ENCODE results near the gene ASB17.
"Not testable (repeated sequence)": the region's sequence is repeated elsewhere in the genome, so short reads cannot be mapped to it uniquely, and the experiment has no call there.

Gene ASB17, protein sequence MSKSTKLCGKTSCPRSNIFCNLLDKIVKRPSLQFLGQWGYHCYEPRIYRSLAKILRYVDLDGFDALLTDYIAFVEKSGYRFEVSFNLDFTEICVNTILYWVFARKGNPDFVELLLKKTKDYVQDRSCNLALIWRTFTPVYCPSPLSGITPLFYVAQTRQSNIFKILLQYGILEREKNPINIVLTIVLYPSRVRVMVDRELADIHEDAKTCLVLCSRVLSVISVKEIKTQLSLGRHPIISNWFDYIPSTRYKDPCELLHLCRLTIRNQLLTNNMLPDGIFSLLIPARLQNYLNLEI

DNA sequence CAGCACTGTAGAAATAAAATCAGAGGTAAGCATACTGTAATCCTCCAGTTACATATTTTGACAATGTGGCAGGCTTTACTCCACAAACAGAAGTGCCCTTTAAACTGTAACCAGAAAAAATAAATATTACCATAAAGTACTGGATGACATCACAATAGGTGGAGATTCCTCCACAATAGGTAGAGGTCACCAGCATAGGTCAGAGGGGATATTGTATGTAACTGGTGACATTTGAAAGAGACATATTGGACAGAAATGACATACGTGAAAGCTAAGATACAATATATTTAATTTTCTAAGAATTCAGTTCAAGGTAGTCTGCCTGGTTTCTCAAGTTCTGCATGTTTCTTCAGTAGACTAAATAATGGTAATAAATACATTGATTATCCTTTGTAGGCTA lies at the start of gene ASB17:
Gene ASB17 (minus strand): TSS at position 101 of the 400 bp plus-strand sequence. CDS start 113 bp downstream, outside the sequence.
- DNase-seq (ENCODE audit: low read depth in 2 of 2, low spot score in 1 of 2), result no peak

DNA sequence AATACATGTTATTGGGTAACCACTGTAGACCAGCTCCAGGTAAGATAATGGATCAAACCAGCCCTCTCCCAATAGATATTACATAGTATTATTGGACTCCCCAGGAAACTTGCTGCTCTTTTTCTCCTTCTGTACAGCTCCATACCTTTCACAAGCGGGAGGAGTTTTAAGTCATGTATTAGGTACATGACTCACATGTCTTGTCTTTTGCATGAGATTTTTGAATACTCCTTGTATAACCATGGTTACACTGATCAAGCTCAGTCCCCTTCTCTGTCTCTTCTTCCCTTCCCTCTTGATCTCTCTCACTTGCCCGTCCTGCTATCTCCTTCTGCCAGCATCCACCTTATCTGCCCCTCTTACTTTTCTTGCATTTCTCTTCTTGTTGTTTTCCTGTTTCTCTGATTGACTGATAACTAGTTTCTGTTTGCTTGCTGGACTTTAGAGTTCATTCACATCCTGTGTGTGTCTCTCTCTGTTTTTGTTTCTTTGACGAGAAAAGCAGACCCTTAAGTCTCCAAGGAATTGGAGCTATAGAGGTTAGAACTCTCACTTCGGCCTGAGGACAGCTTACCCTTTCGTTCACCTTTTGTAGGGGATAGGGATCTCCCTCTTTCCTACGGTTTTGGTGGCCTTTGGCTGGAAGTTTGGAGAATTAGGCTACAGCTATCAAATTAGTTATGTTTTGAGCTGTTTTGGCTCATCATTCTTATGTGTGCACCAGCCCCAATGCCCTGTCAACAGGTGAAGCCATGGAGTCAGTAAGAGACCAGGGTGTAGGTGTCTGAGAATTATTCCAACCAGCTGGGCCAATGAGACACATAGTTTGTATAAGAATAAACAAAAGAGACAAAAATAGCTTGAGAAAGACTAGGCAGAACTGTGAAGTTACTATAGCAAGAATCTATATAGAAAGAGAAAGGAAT lies 49.0 kb upstream of the ASB17 start:
- no peak for DNase-seq (ENCODE audit: low read depth in 2 of 2, low spot score in 1 of 2)

DNA sequence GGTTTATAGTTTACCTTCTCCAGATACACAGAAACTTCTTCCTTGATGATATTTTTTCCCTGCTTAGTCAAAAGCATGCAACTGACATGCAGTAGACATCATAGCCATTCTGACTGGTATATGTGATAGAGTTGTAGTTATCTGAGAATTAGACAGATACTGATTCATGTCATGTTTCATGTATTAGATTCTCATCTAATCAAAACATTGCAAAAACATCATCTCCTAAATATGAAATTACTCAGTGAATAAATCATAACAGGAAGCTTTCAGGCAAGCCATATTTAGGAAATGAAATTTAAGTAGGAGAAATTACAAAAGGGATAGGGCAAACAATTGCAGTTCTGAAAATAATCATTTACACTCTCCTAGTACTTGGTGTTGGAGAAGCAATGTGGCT lies 38.4 kb upstream of the ASB17 start:
- DNase-seq (ENCODE audit: low read depth in 2 of 2, low spot score in 1 of 2), result no peak

DNA sequence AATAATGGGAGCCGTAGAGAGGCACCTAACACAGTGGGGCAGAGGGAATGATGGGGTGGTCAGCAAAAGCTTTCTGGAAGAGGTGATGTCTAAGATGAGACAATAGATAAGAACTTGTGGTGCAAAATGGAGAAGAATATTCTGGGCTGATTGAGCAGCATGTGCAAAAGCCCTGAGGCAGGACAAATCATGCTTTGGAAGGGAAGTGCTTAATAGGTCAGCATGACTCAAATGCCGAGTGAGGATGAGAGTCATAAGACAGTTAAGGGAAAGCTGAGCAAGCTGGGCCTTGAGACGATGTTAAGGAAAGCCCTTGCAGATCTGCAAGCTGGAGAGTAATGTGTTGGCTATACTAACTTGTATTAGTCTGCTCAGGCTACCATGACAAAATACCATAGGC lies 37.3 kb upstream of the ASB17 start:
- no peak for DNase-seq (ENCODE audit: low read depth in 2 of 2, low spot score in 1 of 2)

DNA sequence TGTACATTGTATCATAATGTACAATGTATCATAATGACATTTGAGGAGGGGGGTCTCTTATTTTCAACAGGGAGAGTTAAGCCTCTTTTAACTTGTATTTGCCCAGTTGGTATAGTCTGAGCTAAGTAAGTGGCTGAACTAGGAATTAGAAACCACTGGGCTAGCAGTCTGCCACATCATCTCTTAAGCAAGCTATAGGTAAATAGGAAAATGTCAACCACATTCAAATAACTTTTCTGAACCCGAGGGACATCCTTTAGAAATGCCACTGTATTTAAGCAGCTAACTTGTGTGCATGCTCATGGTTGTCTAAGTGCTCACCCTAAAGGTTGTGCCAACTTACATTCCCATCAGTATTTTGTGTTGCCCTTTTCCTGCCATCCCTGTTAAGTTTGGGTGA lies 35.5 kb upstream of the ASB17 start:
- no peak for DNase-seq (ENCODE audit: low read depth in 2 of 2, low spot score in 1 of 2)

DNA sequence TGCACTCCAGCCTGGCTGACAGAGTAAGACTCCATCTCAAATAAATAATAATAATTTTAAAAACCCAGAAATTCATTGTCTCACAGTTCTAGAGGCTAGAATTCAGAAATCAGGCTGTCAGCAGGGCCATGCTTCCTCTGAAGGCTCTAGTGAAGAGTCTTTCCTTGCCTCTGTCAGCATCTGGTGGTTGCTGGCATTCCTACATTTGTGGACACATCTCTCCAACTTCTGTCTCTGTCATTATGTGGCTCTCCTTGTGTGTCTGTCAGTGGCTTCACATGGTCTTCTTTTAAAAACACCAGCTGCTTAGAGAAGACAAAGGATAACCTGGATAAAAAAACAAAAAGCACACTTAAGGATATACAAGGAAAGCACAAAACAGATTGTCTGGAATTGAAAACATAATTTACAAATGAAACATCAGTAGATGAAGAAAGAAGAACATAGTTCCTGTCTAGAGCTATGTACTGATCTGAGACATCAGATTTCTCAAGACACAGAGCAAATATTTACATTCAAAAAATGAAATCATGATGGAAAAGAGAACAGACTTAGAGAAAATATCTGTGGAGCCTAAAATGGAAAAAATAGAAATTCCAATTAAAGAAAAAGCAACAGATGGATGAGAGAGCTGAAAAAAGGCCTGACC lies 32.7 kb upstream of the ASB17 start:
- no peak for DNase-seq (ENCODE audit: low read depth in 2 of 2, low spot score in 1 of 2)

DNA sequence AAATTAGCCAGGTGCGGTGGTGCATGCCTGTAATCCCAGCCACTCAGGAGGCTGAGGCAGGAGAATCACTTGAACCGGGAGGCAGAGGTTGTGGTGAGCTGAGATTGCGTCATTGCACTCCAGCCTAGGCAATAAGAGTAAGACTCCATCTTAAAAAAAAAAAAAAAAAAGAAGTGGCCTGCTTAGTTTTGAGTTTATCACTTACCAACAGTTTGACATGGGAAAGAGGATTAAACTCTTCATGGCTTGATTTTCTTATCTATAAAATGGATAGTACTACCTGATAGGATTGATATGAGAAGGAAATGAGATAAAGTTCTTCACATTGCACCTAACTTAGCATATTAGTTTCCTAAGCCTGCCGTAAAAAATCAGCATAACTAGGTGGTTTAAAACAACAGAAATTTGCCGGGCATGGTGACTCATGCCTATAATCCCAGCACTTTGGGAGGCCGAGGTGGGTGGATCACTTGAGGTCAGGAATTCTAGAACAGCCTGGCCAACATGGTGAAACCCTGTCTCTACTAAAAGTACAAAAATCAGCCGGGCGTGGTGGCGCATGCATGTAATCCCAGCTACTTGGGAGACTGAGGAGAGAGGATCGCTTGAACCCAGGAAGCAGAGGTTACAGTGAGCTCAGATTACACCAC lies 32.0 kb upstream of the ASB17 start:
- not testable (repeated sequence) for DNase-seq (ENCODE audit: low read depth in 2 of 2, low spot score in 1 of 2)

DNA sequence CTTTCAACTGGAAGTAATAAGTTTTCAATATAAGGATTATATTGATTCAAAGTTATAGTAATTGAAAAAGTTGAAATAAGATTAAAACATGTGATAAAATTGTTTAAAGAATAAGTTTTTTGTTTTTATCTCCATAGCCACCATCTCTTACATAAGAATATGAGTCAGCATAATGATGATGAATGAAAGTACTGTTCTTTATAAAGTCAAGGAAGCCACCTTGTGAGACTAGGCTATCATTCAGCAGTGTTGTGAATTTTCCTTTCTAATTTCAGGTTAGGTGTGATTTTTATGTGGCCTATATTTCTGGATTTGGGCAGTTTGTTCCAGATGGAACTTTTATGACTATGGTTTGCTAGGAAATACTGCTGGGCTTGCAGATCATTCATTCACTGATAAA lies 22.4 kb upstream of the ASB17 start:
- no peak for DNase-seq (ENCODE audit: low read depth in 2 of 2, low spot score in 1 of 2)

DNA sequence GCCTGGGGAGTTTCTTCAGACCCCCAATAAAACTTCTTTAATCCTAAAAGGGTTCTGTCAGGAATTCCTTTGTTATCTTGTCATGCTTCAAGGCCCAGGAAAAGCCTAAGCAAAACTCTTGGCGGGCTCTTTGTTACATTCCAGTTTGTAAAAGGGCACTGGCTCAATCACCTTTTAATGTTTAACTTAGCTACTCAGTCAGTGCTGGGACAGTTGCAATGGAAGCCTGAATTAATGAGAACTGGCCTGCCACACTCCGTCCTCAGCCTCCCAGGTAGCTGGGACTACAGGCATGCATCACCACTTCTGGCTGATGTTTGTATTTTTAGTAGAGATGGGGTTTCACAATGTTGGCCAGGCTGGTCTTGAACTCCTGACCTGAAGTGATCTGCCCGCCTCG lies 21.3 kb upstream of the ASB17 start:
- no peak for DNase-seq (ENCODE audit: low read depth in 2 of 2, low spot score in 1 of 2)

DNA sequence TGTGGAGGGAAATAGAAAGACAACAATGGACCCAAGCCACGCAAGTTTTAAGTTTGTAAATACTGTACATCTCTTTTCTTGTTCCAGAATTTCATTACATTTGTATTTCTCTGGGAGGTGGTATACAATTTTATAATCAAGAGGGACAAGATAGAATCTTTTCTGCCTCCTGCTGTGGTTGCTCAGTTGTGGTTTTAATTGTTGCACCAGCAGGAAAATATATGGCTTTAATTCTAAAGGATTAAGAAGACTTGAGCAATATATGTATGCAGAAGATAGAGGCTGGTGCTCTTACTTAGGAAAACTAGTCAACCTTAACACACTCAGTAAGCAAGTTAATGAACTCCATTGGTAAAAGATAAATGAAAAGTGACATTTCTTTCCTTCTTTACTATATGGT lies 19.8 kb upstream of the ASB17 start:
- DNase-seq (ENCODE audit: low read depth in 2 of 2, low spot score in 1 of 2), result no peak

DNA sequence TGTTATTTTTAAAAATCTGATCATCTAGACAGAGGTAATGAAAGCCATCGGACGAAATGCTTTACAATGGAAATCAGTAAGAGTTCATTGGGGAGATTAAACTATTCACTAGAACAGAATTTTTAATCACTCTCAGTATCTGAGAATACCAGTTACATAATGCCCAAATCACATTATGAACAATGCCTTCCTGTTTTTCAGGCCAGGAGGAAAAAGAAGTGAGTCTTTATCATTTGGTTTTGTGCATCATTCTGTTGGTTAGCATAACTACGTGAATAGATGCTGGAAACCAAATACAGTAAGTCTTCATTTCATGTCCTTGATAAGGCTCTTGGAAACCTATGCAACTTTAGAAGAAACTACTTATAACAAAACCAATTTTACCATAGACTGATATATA lies 18.0 kb upstream of the ASB17 start:
- DNase-seq (ENCODE audit: low read depth in 2 of 2, low spot score in 1 of 2), result no peak

DNA sequence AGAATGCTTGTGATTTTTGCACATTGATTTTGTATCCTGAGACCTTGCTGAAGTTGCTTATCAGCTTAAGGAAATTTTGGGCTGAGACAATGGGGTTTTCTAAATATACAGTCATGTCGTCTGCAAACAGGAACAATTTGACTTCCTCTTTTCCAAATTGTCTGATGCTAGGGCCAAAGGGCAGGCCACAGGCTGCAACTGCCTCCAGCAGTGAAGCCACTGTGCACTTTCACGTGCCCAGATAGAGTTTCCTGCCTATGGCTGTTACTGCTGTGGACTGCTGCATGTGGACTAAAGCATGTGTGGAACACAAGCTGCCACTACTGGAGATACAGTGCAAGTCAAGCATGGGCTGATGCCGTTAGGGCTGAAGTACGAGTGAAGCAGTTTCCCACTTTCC lies 10.8 kb upstream of the ASB17 start:
- not testable (repeated sequence) for DNase-seq (ENCODE audit: low read depth in 2 of 2, low spot score in 1 of 2)

DNA sequence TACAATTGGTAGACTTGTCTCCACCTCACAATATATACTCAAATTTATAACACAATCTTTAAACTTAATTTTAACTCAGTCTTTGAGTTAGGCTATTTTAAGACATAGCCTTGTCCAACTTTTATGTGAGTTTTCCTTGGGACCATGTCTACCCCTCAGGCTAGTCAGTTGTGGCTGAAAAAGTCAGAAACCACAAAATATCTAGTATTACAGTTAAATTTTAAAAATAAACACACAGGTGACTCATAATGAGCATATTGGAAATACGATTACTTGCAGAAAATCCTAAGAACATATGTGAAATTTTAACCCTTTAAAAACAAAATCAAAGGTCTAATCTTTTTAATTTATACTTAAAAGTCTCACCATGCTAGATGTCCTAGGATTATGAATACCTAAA lies 4.8 kb upstream of the ASB17 start:
- DNase-seq (ENCODE audit: low read depth in 2 of 2, low spot score in 1 of 2), result no peak

DNA sequence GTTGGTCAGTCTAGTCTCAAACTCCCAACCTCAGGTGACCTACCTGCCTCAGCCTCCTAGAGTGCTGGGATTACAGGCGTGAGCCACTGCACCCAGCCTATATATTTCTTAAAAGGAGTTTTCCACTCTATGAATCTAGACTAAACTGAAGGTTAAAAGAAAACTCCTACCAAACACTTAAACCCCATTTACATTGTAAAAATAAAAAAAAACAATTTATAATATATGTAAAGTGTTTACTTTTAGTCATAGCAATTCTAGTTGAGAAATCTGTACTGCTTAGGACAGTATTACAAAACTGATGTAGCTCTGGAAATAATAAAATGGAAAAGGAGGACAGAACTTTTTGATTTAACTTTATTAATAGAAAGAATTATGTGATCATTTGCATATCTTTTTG lies 9.5 kb downstream of the ASB17 start:
- DNase-seq (ENCODE audit: low read depth in 2 of 2, low spot score in 1 of 2), result no peak

DNA sequence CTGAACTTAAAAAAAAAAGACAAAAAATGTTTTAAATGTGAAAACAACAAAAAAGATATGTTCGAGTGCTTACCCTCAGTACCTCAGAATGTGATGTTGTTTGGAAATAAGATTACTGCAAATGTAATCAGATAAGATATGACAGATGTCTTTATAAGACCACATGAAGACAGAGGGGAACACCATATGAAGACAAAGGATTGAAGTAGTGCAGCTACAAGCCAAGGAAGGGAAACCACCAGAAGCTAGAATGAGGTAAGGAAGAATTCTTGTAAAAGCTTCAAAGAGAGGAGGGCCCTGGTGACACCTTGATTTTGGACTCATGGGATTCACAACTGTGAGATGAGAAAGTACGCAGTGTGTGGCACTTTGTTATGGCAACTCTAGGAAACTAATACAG lies 15.4 kb downstream of the ASB17 start:
- no peak for DNase-seq (ENCODE audit: low read depth in 2 of 2, low spot score in 1 of 2)

DNA sequence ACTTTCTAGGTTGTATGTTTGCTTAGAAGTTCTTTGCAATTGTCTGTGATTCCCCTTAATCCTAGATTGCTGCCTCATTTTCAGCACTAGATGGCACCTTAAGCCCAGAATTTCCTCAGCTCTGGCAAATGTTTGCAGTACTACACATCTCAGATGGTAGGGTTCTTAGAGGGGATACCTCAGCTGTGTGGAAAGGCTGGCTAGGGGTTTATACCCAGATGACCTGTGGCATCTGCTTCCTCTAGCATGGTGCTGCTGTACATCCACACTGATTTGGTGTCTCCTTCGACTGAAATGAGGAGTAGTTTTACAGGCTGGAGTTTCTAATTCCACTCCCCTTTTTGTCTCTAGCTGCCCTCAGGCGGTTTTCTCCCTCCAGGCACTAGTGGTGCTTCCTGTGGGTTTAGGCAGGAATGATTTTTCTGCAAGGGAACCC lies 23.5 kb downstream of the ASB17 start:
- no peak for DNase-seq (ENCODE audit: low read depth in 2 of 2, low spot score in 1 of 2)

DNA sequence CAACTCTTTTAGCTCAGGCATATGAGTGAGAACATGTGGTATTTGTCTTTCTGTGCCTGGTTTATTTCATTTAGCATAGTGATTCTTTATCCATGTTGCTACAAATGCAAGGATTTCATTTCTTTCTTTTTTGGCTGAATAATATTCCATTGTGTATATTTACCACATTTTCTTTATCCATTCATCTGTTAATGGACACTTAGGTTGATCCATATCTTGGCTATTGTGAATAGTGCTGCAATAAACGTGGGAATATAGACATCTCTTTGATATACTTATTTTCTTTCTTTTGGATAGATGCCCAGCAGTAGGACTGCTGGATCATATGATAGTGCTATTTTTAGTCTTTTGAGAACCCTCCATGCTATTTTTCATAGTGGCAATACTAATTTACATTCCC lies 30.8 kb downstream of the ASB17 start:
- DNase-seq (ENCODE audit: low read depth in 2 of 2, low spot score in 1 of 2), result no peak

DNA sequence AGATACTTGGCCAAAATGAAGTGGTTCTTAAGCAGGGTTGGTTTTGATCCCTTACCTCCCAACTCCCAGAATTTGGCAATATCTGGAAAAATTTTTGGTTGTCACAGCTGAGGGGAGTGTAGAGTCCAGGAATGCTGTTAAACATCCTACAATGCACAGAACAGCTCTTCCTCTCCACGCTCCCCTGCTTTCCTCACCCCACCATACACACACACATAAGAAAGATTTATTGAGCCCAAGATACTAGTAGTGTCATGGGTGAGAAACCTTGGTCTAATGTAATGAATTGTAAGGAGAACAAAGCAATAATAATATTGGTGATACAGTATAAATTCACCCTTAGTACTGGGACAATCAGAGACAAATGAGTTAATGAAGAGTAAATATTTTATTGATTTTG lies 47.8 kb downstream of the ASB17 start:
- DNase-seq (ENCODE audit: low read depth in 2 of 2, low spot score in 1 of 2), result no peak

DNA sequence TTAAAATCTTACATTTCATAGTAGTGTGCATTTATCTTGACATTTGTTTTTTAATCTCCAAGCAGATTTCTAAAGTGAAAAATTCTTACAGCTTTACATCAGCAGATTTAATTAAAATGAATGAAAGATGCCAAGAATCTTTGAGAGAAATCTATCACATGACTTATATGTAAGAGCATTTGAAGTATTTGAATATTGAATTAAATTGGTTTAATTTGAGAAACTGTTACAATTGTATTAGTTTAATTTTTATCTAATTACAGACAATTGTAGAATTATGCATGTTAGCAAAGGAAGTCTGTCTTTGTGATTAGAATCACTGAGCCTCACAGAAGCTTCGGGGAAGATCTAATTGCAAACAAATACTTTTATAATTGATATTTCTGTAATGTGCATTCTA lies 52.2 kb downstream of the ASB17 start:
- DNase-seq (ENCODE audit: low read depth in 2 of 2, low spot score in 1 of 2), result no peak

DNA sequence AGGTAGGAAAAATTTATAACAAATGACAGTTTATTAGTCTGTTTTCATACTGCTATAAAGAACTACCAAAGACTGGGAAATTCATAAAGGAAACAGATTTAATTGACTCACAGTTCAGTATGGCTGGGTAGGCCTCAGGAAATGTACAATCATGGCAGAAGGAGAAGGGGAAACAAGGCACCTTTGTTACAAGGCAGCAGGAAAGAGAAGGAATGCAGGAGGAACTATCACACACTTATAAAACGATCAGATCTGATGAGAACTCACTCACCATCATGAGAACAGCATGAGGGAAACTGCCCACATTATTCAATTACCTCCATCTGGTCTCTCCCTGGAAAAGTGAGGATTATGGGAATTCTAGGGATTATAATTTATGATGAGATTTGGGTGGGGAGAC lies 61.3 kb downstream of the ASB17 start:
- DNase-seq (ENCODE audit: low read depth in 2 of 2, low spot score in 1 of 2), result no peak

Measured in stimulated activated CD8-positive, alpha-beta memory T cell treated with anti-CD3 and anti-CD28 coated beads, Interleukin-4, amount 100 ng/mL, for 4 hours (primary cell).